PC-9 (cell line): ENCODE data around the gene ANKDD1B. TPM values are rescaled to one million over a fixed set of nuclear protein-coding genes. Genes with fewer than 3 reads are reported as not detected.

Source experiments
- BruUV-seq: library from RNA; stranded (reverse); fragments of 400-500 nt; replicated peaks from 2 replicates; lab custom pipeline; 2021; lab: Mats Ljungman, UMichigan
- CTCF ChIA-PET: fragments of 300-600 bp; sonication (Branson Sonifier 250); formaldehyde crosslinking; loops from one replicate; lab custom pipeline; 2022; ENCODE audit warnings: antibody characterized with exemption; lab: Charles Lee
- POLR2A ChIA-PET: fragments of 300-600 bp; sonication (Branson Sonifier 250); formaldehyde crosslinking; loops from one replicate; lab custom pipeline; 2022; ENCODE audit warnings: antibody characterized with exemption; ENCODE audit not compliant: unreplicated experiment; lab: Charles Lee
- DNase-seq, 2 experiments: peaks; one replicate each; pipeline versions ENCODE4 v3.0.0 to v3.0.0-alpha.2; 2015 to 2022; ENCODE audit warnings: mixed read lengths in 1 of 2
- H2AFZ ChIP-seq: fragments of 200-600 bp; sonication (generic); 2 replicates; pipeline ENCODE4 v1.8.1; 2017; ENCODE audit warnings: antibody characterized with exemption
- H3F3A ChIP-seq: fragments of 200-600 bp; sonication (generic); 2 replicates; pipeline ENCODE4 v1.8.1; 2017; ENCODE audit warnings: antibody characterized with exemption, mild to moderate bottlenecking, low read depth; ENCODE audit not compliant: insufficient read depth
- H3K27ac ChIP-seq: fragments of 200-600 bp; sonication (generic); 2 replicates; pipeline ENCODE4 v1.6.1; 2016; ENCODE audit warnings: mixed run types
- H3K27me3 ChIP-seq: fragments of 200-600 bp; sonication (generic); 2 replicates; pipeline ENCODE4 v1.6.1; 2016; ENCODE audit warnings: low read depth, mixed run types; ENCODE audit not compliant: insufficient read depth
- H3K36me3 ChIP-seq: fragments of 200-600 bp; sonication (generic); 2 replicates; pipeline ENCODE4 v1.6.1; 2016; ENCODE audit warnings: low read depth, mixed run types
- H3K4me1 ChIP-seq: fragments of 200-600 bp; sonication (generic); replicated peaks from 2 replicates; pipeline ENCODE4 v1.6.1; 2016; ENCODE audit warnings: mixed run types; ENCODE audit not compliant: insufficient read depth
- H3K4me2 ChIP-seq: fragments of 200-600 bp; sonication (generic); 2 replicates; pipeline ENCODE4 v1.6.1; 2017; ENCODE audit warnings: mixed run types
- H3K4me3 ChIP-seq: fragments of 200-600 bp; sonication (generic); 2 replicates; pipeline ENCODE4 v1.6.1; 2016; ENCODE audit warnings: mixed run types
- H3K79me2 ChIP-seq: fragments of 200-600 bp; sonication (generic); 2 replicates; pipeline ENCODE4 v1.6.1; 2017; ENCODE audit warnings: low read depth, mixed run types
- H3K9me2 ChIP-seq: fragments of 200-600 bp; sonication (generic); 2 replicates; pipeline ENCODE4 v1.8.1; 2017; ENCODE audit warnings: mild to moderate bottlenecking; ENCODE audit not compliant: insufficient read depth
- H3K9me3 ChIP-seq: fragments of 200-600 bp; sonication (generic); 2 replicates; pipeline ENCODE4 v1.8.1; 2016; ENCODE audit warnings: low read depth; ENCODE audit not compliant: insufficient read depth
- H4K20me1 ChIP-seq: fragments of 200-600 bp; sonication (generic); 2 replicates; pipeline ENCODE4 v1.8.1; 2017; ENCODE audit not compliant: insufficient read depth
- CTCF ChIP-seq: fragments of 200-600 bp; sonication (generic); conservative IDR thresholded peaks from 2 replicates; pipeline ENCODE4 v1.6.1; 2017; ENCODE audit warnings: mixed run types, antibody characterized with exemption, mild to moderate bottlenecking, moderate library complexity
- EZH2 ChIP-seq: fragments of 200-600 bp; sonication (generic); IDR thresholded peaks from 2 replicates; pipeline ENCODE4 v1.8.0; 2017; ENCODE audit warnings: antibody characterized with exemption, low read depth
- intact Hi-C: fragments of 100-400 bp; cut with micrococcal nuclease; formaldehyde crosslinking; loops from one replicate; pipeline ENCODE4 v1.10.0; 2022; ENCODE audit not compliant: unreplicated experiment
- total RNA-seq: library from RNA; stranded (reverse); gene quantifications from 2 replicates; pipeline ENCODE4 v1.2.3, GENCODE V29; 2021

Gene ANKDD1B
- total RNA-seq, 1 experiment from 2014 or later: 0.31 TPM

GRCh38 chr5:75672616-75673015 lies 61.4 kb downstream of the ANKDD1B start:
- Histone ChIP-seq H3K27ac (no peak overlapping the region), H3K79me2 (no peaks in the 10 kb centered on the region), H2AFZ (no peak overlapping the region), H3K4me1 (peaks cover 20% of the 10 kb centered on the region), H3F3A (peaks cover 13% of the 10 kb centered on the region), H3K4me3 (no peak overlapping the region), H4K20me1 (no peaks in the 10 kb centered on the region), H3K9me3 (no peaks in the 10 kb centered on the region), H3K36me3 (0 out of 2 replicates have a peak, but pooled peaks cover 5% of the 10 kb centered on the region), H3K9me2 (no peaks in the 10 kb centered on the region), H3K27me3 (no peaks in the 10 kb centered on the region), H3K4me2 (no peak overlapping the region)
- intact Hi-C loops: no loop called here
- no peak for DNase-seq
- no TSS peak for BruUV-seq
- ChIA-PET CTCF (no interaction called here), POLR2A (no interaction called here)
- TF ChIP-seq EZH2 (no peak), CTCF (no peak)

GRCh38 chr5:75675783-75676182 lies 64.5 kb downstream of the ANKDD1B start:
- H3F3A ChIP-seq: no peaks in the 10 kb centered on the region; the same call in 1 of the 2 replicates
- no peak overlapping the region for H3K4me3 ChIP-seq
- DNase-seq: no peak
- H3K36me3 ChIP-seq: 0 out of 2 replicates have a peak, but pooled peaks cover 5% of the 10 kb centered on the region
- H3K79me2 ChIP-seq: no peaks in the 10 kb centered on the region
- CTCF ChIA-PET: interaction anchor here (0.5 kb wide), 1 partner anchor 1737 kb away, joined by 4 read pairs; no protein-coding TSS in a partner anchor
- H3K4me2 ChIP-seq: no peak overlapping the region
- no peaks in the 10 kb centered on the region for H3K27me3 ChIP-seq
- H2AFZ ChIP-seq: no peak overlapping the region
- H3K4me1 ChIP-seq: 0 out of 2 replicates have a peak, but pooled peaks cover under 1% of the 10 kb centered on the region
- no peak overlapping the region for H3K27ac ChIP-seq
- no peaks in the 10 kb centered on the region for H4K20me1 ChIP-seq
- no peaks in the 10 kb centered on the region for H3K9me2 ChIP-seq
- no TSS peak for BruUV-seq
- POLR2A ChIA-PET: no interaction called here
- H3K9me3 ChIP-seq: no peaks in the 10 kb centered on the region
- no peak for TF ChIP-seq EZH2
- no peak for TF ChIP-seq CTCF
- intact Hi-C loops: loop anchor here (5.0 kb wide), 1 partner anchor 163 kb away; the partner anchor contains the start of genes CERT1 and POLK

GRCh38 chr5:75677607-75678006 lies 66.4 kb downstream of the ANKDD1B start:
- CTCF ChIA-PET: no interaction called here

More at GRCh38 chr5:75677607-75678006, 66.4 kb downstream of the ANKDD1B start:
- no TSS peak for BruUV-seq
- Histone ChIP-seq H3K27me3 (no peaks in the 10 kb centered on the region), H3K4me1 (peaks cover 5% of the 10 kb centered on the region; the same call in 1 of the 2 replicates), H3K9me2 (no peaks in the 10 kb centered on the region), H3K4me3 (no peak overlapping the region), H3K27ac (no peak overlapping the region), H3K4me2 (no peak overlapping the region), H3F3A (peaks cover 6% of the 10 kb centered on the region), H4K20me1 (no peaks in the 10 kb centered on the region), H2AFZ (no peak overlapping the region), H3K79me2 (no peaks in the 10 kb centered on the region), H3K36me3 (0 out of 2 replicates have a peak, but pooled peaks cover 5% of the 10 kb centered on the region), H3K9me3 (no peaks in the 10 kb centered on the region)
- POLR2A ChIA-PET: interaction anchor here (0.5 to 0.7 kb wide), 2 partner anchors 371 to 1970 kb away, joined by 3 to 5 read pairs; no protein-coding TSS in a partner anchor
- TF ChIP-seq CTCF (no peak), EZH2 (no peak)
- intact Hi-C loops: loop anchor here (5.0 kb wide), 1 partner anchor 165 kb away; the partner anchor contains the start of genes CERT1 and POLK
- no peak for DNase-seq
